ENCODE data around the gene TNRC6B.
"Not testable (repeated sequence)": the region's sequence is repeated elsewhere in the genome, so short reads cannot be mapped to it uniquely, and the experiment has no call there.

Gene TNRC6B

GRCh38 chr22:40204321-40205116 is 26.8 kb downstream of the TNRC6B start:
- in situ Hi-C loops (cut with HindIII; ENCODE audit: low pct_ligation_motif_present, low pct_unique_long_range_greater_than_20kb, low sequenced_read_pairs), result no loop called here
- no peak for DNase-seq

GRCh38 chr22:40206561-40206960 is 28.8 kb downstream of the TNRC6B start:
- DNase-seq, result no peak

GRCh38 chr22:40210818-40211217 is 33.1 kb downstream of the TNRC6B start:
- no peak for DNase-seq

More at GRCh38 chr22:40206561-40206960, 28.8 kb downstream of the TNRC6B start:
- in situ Hi-C loops (cut with HindIII; ENCODE audit: low pct_ligation_motif_present, low pct_unique_long_range_greater_than_20kb, low sequenced_read_pairs), result no loop called here

GRCh38 chr22:40211476-40212054 is 33.8 kb downstream of the TNRC6B start:
- in situ Hi-C loops (cut with HindIII; ENCODE audit: low pct_ligation_motif_present, low pct_unique_long_range_greater_than_20kb, low sequenced_read_pairs), result no loop called here

More at GRCh38 chr22:40210818-40211217, 33.1 kb downstream of the TNRC6B start:
- in situ Hi-C loops (cut with HindIII; ENCODE audit: low pct_ligation_motif_present, low pct_unique_long_range_greater_than_20kb, low sequenced_read_pairs), result no loop called here

GRCh38 chr22:40212121-40212520 is 34.4 kb downstream of the TNRC6B start:
- in situ Hi-C loops (cut with HindIII; ENCODE audit: low pct_ligation_motif_present, low pct_unique_long_range_greater_than_20kb, low sequenced_read_pairs), result no loop called here
- DNase-seq, result no peak

More at GRCh38 chr22:40211476-40212054, 33.8 kb downstream of the TNRC6B start:
- no peak for DNase-seq

GRCh38 chr22:40213478-40213877 is 35.8 kb downstream of the TNRC6B start:
- in situ Hi-C loops (cut with HindIII; ENCODE audit: low pct_ligation_motif_present, low pct_unique_long_range_greater_than_20kb, low sequenced_read_pairs), result no loop called here
- DNase-seq, result no peak

- DNase-seq, result no peak
- in situ Hi-C loops (cut with HindIII; ENCODE audit: low pct_ligation_motif_present, low pct_unique_long_range_greater_than_20kb, low sequenced_read_pairs), result no loop called here
Observed at GRCh38 chr22:40215266-40215665, 37.5 kb downstream of the TNRC6B start.

GRCh38 chr22:40216041-40216756 is 38.5 kb downstream of the TNRC6B start:
- no peak for DNase-seq
- in situ Hi-C loops (cut with HindIII; ENCODE audit: low pct_ligation_motif_present, low pct_unique_long_range_greater_than_20kb, low sequenced_read_pairs), result no loop called here

- no peak for DNase-seq
- in situ Hi-C loops (cut with HindIII; ENCODE audit: low pct_ligation_motif_present, low pct_unique_long_range_greater_than_20kb, low sequenced_read_pairs), result no loop called here
Observed at GRCh38 chr22:40218152-40218551, 40.4 kb downstream of the TNRC6B start.

- in situ Hi-C loops (cut with HindIII; ENCODE audit: low pct_ligation_motif_present, low pct_unique_long_range_greater_than_20kb, low sequenced_read_pairs), result no loop called here
- no peak for DNase-seq
Observed at GRCh38 chr22:40218723-40219294, 41.1 kb downstream of the TNRC6B start.

- DNase-seq, result no peak
- in situ Hi-C loops (cut with HindIII; ENCODE audit: low pct_ligation_motif_present, low pct_unique_long_range_greater_than_20kb, low sequenced_read_pairs), result no loop called here
Observed at GRCh38 chr22:40220316-40221054, 42.8 kb downstream of the TNRC6B start.

GRCh38 chr22:40221055-40221414 is 43.3 kb downstream of the TNRC6B start:
- in situ Hi-C loops (cut with HindIII; ENCODE audit: low pct_ligation_motif_present, low pct_unique_long_range_greater_than_20kb, low sequenced_read_pairs), result no loop called here
- no peak for DNase-seq

- DNase-seq; in situ Hi-C loops (cut with HindIII; ENCODE audit: low pct_ligation_motif_present, low pct_unique_long_range_greater_than_20kb, low sequenced_read_pairs): not testable (repeated sequence)
Observed at GRCh38 chr22:40222979-40223378, 45.3 kb downstream of the TNRC6B start.

GRCh38 chr22:40224702-40225101 is 47.0 kb downstream of the TNRC6B start:
- in situ Hi-C loops (cut with HindIII; ENCODE audit: low pct_ligation_motif_present, low pct_unique_long_range_greater_than_20kb, low sequenced_read_pairs), result no loop called here
- DNase-seq, result peak; percentile 50

GRCh38 chr22:40226620-40227019 is 48.9 kb downstream of the TNRC6B start:
- in situ Hi-C loops (cut with HindIII; ENCODE audit: low pct_ligation_motif_present, low pct_unique_long_range_greater_than_20kb, low sequenced_read_pairs), result no loop called here
- DNase-seq, result no peak

GRCh38 chr22:40231618-40232313 is 54.0 kb downstream of the TNRC6B start:
- no peak for DNase-seq
- in situ Hi-C loops (cut with HindIII; ENCODE audit: low pct_ligation_motif_present, low pct_unique_long_range_greater_than_20kb, low sequenced_read_pairs), result no loop called here

GRCh38 chr22:40232624-40233023 is 54.9 kb downstream of the TNRC6B start:
- in situ Hi-C loops (cut with HindIII; ENCODE audit: low pct_ligation_motif_present, low pct_unique_long_range_greater_than_20kb, low sequenced_read_pairs), result no loop called here

GRCh38 chr22:40233886-40234285 is 56.2 kb downstream of the TNRC6B start:
- DNase-seq, result no peak
- in situ Hi-C loops (cut with HindIII; ENCODE audit: low pct_ligation_motif_present, low pct_unique_long_range_greater_than_20kb, low sequenced_read_pairs), result no loop called here

More at GRCh38 chr22:40232624-40233023, 54.9 kb downstream of the TNRC6B start:
- no peak for DNase-seq

All from ACHN (cell line).